SK-N-SH treated with all-trans-retinoic acid at 6 μM for 48 hours (cell line): ENCODE results near the gene DNAH2.

Experiments
- ATAC-seq: fragments of 200-7000 bp; cut with Tn5 transposase; 3 replicates; pipeline ENCODE4 v1.9.1; 2020; ENCODE audit warnings: mild to moderate bottlenecking, moderate library complexity
- ARNTL ChIP-seq: fragments of 450-650 bp; formaldehyde crosslinking; IDR thresholded peaks from 2 replicates; pipeline ENCODE4 v1.5.0; 2020; ENCODE audit warnings: low read depth, mild to moderate bottlenecking, moderate library complexity, borderline replicate concordance
- BACH2 ChIP-seq: fragments of 250-450 bp; sonication (Bioruptor Pico); IDR thresholded peaks from 2 replicates; pipeline ENCODE4 v1.9.0; 2021; ENCODE audit warnings: mild to moderate bottlenecking, borderline replicate concordance
- CREB5 ChIP-seq: fragments of 250-450 bp; sonication (Bioruptor Pico); IDR thresholded peaks from 2 replicates; pipeline ENCODE4 v1.5.1; 2020; ENCODE audit warnings: low read depth, mild to moderate bottlenecking, moderate library complexity
- CSDC2 ChIP-seq: fragments of 250-450 bp; sonication (Bioruptor Pico); IDR thresholded peaks from 2 replicates; pipeline ENCODE4 v1.5.0; 2020; ENCODE audit warnings: mild to moderate bottlenecking, moderate library complexity
- CSRNP3 ChIP-seq: fragments of 250-450 bp; sonication (Bioruptor Pico); IDR thresholded peaks from 2 replicates; pipeline ENCODE4 v1.5.1; 2021; ENCODE audit warnings: mild to moderate bottlenecking, moderate library complexity
- ESRRG ChIP-seq: fragments of 250-450 bp; sonication (Bioruptor Pico); IDR thresholded peaks from 2 replicates; pipeline ENCODE4 v1.6.1; 2021; ENCODE audit warnings: mild to moderate bottlenecking
- GLIS3 ChIP-seq: fragments of 250-450 bp; sonication (Bioruptor Pico); IDR thresholded peaks from 2 replicates; pipeline ENCODE4 v1.5.0; 2020; ENCODE audit warnings: mild to moderate bottlenecking, moderate library complexity
- ISL1 ChIP-seq: fragments of 250-450 bp; sonication (Bioruptor Pico); IDR thresholded peaks from 2 replicates; pipeline ENCODE4 v2.1.2; 2022; ENCODE audit warnings: mild to moderate bottlenecking, moderate library complexity
- OSR1 ChIP-seq: fragments of 250-450 bp; sonication (Bioruptor Pico); IDR thresholded peaks from 2 replicates; pipeline ENCODE4 v1.8.0; 2022; ENCODE audit warnings: moderate library complexity, mild to moderate bottlenecking, inconsistent platforms
- PATZ1 ChIP-seq: fragments of 250-450 bp; sonication (Bioruptor Pico); IDR thresholded peaks from 2 replicates; pipeline ENCODE4 v1.8.0; 2020; ENCODE audit warnings: mild to moderate bottlenecking, moderate library complexity, borderline replicate concordance
- PPARA ChIP-seq: fragments of 250-450 bp; sonication (Bioruptor Pico); IDR thresholded peaks from 2 replicates; pipeline ENCODE4 v1.5.0; 2020; ENCODE audit warnings: mild to moderate bottlenecking, borderline replicate concordance
- RARB ChIP-seq: fragments of 250-450 bp; sonication (Bioruptor Pico); IDR thresholded peaks from 2 replicates; pipeline ENCODE4 v1.8.0; 2021; ENCODE audit warnings: mild to moderate bottlenecking, moderate library complexity
- SNAI2 ChIP-seq: fragments of 250-450 bp; sonication (Bioruptor Pico); IDR thresholded peaks from 2 replicates; pipeline ENCODE4 v1.5.0; 2020; ENCODE audit warnings: mild to moderate bottlenecking, moderate library complexity
- TCF4 ChIP-seq: fragments of 250-450 bp; sonication (Bioruptor Pico); IDR thresholded peaks from 2 replicates; pipeline ENCODE4 v1.8.0; 2021; ENCODE audit warnings: mild to moderate bottlenecking, moderate library complexity, borderline replicate concordance
- TOX ChIP-seq: fragments of 250-450 bp; sonication (Bioruptor Pico); IDR thresholded peaks from 2 replicates; pipeline ENCODE4 v1.8.0; 2021; ENCODE audit warnings: mild to moderate bottlenecking, moderate library complexity, borderline replicate concordance
- ZC3H10 ChIP-seq: fragments of 250-450 bp; sonication (Bioruptor Pico); IDR thresholded peaks from 2 replicates; pipeline ENCODE4 v1.5.1; 2021; ENCODE audit warnings: mild to moderate bottlenecking, moderate library complexity
- ZFP3 ChIP-seq: fragments of 250-450 bp; sonication (Bioruptor Pico); IDR thresholded peaks from 2 replicates; pipeline ENCODE4 v1.5.0; 2020; ENCODE audit warnings: mild to moderate bottlenecking, moderate library complexity
- ZFP30 ChIP-seq: fragments of 450-650 bp; formaldehyde crosslinking; IDR thresholded peaks from 2 replicates; pipeline ENCODE4 v1.5.0; 2022; ENCODE audit warnings: mild to moderate bottlenecking, moderate library complexity
- ZNF565 ChIP-seq: fragments of 450-650 bp; formaldehyde crosslinking; conservative IDR thresholded peaks from 2 replicates; pipeline ENCODE4 v1.5.0; 2020; ENCODE audit warnings: low read depth, mild to moderate bottlenecking, moderate library complexity
- ZNF70 ChIP-seq: fragments of 450-650 bp; formaldehyde crosslinking; IDR thresholded peaks from 2 replicates; pipeline ENCODE4 v1.5.0; 2020; ENCODE audit warnings: mild to moderate bottlenecking, moderate library complexity
- ZNF8 ChIP-seq: fragments of 450-650 bp; formaldehyde crosslinking; IDR thresholded peaks from 2 replicates; pipeline ENCODE4 v1.5.0; 2020; ENCODE audit warnings: mild to moderate bottlenecking, moderate library complexity
- TF ChIP-seq, protein P1 (sequence below): fragments of 250-450 bp; sonication (Bioruptor Pico); IDR thresholded peaks from 2 replicates; pipeline ENCODE4 v1.8.0; 2021; ENCODE audit warnings: low read depth, mild to moderate bottlenecking, moderate library complexity, borderline replicate concordance
- TF ChIP-seq, protein P2 (sequence below): fragments of 250-450 bp; sonication (Bioruptor Pico); IDR thresholded peaks from 2 replicates; pipeline ENCODE4 v1.5.0; 2020; ENCODE audit warnings: mild to moderate bottlenecking, moderate library complexity

DNAH2 gene

DNA sequence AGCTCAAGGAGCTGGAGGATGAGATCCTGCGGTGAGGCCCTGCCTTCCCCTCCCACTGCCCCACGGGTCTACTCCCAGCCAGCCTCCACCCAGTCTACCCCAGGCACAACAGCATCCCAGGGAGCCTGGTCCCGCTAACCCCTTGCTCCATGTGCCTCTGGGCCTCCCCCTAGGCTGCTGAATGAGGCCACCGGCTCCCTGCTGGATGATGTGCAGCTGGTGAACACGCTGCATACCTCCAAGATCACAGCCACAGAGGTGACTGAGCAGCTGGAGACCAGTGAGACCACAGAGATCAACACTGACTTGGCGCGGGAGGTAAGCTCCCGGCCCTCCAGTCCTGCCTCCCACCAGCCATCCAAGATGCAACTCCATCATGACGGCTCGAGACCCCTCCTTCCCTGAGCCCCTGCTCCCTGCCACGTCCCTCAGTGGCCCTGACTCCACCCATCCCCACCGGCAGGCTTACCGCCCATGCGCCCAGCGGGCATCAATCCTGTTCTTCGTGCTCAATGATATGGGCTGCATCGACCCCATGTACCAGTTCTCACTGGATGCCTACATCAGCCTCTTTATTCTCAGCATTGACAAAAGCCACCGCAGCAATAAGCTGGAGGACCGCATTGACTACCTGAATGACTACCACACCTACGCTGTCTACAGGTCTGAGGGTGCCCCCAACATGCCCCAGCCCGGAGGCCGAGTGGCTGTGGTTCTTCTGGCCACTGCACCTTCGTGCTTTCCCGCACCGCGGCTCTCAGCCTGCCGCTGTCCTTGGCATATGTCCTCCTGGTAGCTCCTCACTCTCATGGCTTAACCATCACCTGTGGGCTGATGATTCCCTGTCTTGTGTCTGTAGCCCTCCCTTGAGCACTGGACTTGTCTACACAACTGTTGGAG lies 101.5 kb downstream of the DNAH2 start:
- no peak for ATAC-seq
- TF ChIP-seq ZC3H10 (CRISPR knock-in tag) (no peak), TCF4 (CRISPR knock-in tag) (no peak), CSDC2 (no peak), ARNTL (CRISPR knock-in tag) (no peak), ZNF565 (CRISPR knock-in tag) (no peak), OSR1 (no peak), RARB (CRISPR knock-in tag) (no peak), CSRNP3 (CRISPR knock-in tag) (no peak), ZNF70 (CRISPR knock-in tag) (no peak), ESRRG (CRISPR knock-in tag) (no peak), SNAI2 (CRISPR knock-in tag) (no peak), PATZ1 (no peak), PPARA (CRISPR knock-in tag) (no peak), BACH2 (CRISPR knock-in tag) (no peak), ISL1 (CRISPR knock-in tag) (no peak)
- TF ChIP-seq, protein P1, sequence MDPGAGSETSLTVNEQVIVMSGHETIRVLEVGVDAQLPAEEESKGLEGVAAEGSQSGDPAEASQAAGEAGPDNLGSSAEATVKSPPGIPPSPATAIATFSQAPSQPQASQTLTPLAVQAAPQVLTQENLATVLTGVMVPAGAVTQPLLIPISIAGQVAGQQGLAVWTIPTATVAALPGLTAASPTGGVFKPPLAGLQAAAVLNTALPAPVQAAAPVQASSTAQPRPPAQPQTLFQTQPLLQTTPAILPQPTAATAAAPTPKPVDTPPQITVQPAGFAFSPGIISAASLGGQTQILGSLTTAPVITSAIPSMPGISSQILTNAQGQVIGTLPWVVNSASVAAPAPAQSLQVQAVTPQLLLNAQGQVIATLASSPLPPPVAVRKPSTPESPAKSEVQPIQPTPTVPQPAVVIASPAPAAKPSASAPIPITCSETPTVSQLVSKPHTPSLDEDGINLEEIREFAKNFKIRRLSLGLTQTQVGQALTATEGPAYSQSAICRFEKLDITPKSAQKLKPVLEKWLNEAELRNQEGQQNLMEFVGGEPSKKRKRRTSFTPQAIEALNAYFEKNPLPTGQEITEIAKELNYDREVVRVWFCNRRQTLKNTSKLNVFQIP (CRISPR knock-in tag): no peak

DNA sequence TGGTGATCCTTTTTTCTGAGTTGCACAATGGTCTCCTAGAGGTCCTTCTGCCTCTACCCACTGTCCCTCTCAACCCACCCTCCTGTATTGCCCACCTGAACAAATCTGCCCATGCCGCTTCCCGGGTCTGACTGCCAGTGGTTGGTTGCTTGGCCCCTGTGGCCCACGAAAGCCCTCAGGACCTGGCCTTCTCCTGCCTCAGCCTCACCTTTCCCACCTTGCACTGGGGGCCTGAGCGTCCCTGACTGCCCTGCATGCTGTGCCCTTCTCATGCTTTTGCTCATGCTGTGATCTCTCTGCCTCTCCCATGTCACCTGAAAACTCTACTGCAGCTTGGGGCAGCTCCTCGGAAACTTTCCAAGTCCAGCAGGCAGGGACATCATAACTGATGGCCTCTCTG lies 102.7 kb downstream of the DNAH2 start:
- no peak for TF ChIP-seq TOX
- no peak for ATAC-seq

DNA sequence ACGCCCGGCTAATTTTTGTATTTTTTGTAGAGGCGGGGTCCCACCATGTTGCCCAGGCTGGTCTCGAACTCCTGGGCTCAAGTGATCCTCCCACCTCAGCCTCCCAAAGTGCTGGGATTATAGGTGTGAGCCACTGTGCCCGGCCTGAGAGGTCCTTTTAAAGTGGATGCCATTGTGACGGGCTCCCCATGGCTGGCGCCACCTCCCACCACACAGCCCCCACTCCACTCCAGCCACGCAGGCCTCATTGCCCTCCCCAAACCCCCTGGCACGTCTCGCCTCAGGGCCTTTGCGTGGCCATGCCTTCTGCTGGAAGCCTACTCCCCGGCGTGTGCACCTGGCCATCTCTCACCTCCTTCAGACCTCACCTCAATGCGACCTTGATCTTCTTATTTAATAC lies 104.6 kb downstream of the DNAH2 start:
- ATAC-seq: no peak

DNA sequence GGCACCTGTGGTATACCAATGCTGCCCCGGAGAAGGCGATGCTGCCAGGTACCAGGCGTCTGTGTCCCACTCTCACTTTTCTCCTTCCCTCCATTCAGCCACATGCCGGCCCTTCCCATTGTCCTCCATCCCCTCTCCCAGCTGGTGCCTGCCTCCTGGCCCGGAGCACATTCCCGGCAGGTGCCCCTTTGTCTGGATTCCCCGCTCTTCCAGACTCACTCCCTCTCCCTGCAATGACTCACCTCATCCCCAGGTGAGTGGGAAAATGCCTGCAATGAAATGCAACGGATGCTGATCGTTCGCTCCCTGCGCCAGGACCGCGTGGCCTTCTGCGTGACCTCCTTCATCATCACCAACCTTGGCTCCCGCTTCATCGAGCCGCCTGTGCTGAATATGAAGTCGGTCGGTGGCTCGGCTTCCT lies 106.0 kb downstream of the DNAH2 start:
- TF ChIP-seq TOX (no peak), ESRRG (CRISPR knock-in tag) (no peak), ZNF70 (CRISPR knock-in tag) (no peak), SNAI2 (CRISPR knock-in tag) (no peak), OSR1 (no peak), RARB (CRISPR knock-in tag) (no peak), CSDC2 (no peak), PPARA (CRISPR knock-in tag) (no peak), ZFP3 (CRISPR knock-in tag) (no peak), ZFP30 (CRISPR knock-in tag) (no peak), TCF4 (CRISPR knock-in tag) (no peak), ZNF8 (CRISPR knock-in tag) (no peak), CREB5 (CRISPR knock-in tag) (no peak)
- TF ChIP-seq, protein P2, sequence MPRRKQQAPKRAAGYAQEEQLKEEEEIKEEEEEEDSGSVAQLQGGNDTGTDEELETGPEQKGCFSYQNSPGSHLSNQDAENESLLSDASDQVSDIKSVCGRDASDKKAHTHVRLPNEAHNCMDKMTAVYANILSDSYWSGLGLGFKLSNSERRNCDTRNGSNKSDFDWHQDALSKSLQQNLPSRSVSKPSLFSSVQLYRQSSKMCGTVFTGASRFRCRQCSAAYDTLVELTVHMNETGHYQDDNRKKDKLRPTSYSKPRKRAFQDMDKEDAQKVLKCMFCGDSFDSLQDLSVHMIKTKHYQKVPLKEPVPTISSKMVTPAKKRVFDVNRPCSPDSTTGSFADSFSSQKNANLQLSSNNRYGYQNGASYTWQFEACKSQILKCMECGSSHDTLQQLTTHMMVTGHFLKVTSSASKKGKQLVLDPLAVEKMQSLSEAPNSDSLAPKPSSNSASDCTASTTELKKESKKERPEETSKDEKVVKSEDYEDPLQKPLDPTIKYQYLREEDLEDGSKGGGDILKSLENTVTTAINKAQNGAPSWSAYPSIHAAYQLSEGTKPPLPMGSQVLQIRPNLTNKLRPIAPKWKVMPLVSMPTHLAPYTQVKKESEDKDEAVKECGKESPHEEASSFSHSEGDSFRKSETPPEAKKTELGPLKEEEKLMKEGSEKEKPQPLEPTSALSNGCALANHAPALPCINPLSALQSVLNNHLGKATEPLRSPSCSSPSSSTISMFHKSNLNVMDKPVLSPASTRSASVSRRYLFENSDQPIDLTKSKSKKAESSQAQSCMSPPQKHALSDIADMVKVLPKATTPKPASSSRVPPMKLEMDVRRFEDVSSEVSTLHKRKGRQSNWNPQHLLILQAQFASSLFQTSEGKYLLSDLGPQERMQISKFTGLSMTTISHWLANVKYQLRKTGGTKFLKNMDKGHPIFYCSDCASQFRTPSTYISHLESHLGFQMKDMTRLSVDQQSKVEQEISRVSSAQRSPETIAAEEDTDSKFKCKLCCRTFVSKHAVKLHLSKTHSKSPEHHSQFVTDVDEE (CRISPR knock-in tag): no peak
- TF ChIP-seq, protein P1 (CRISPR knock-in tag): no peak

More for the DNA sequence above, 104.6 kb downstream of the DNAH2 start:
- no peak for TF ChIP-seq ARNTL (CRISPR knock-in tag)
- TF ChIP-seq GLIS3 (CRISPR knock-in tag): no peak
- TF ChIP-seq ZFP30 (CRISPR knock-in tag): no peak
- no peak for TF ChIP-seq SNAI2 (CRISPR knock-in tag)

More for the DNA sequence above, 106.0 kb downstream of the DNAH2 start:
- ATAC-seq: no peak
